ENCODE results near the gene ABLIM3.

Gene ABLIM3

GRCh38 chr5:149294872-149295829 lies 153.9 kb downstream of the ABLIM3 start:
- H3K4me3 ChIP-seq (ENCODE audit: control insufficient read depth, low read depth, low read length) = no peak overlapping the region
- no peak for DNase-seq (ENCODE audit: low read depth)
- TF ChIP-seq CTCF (IDR thresholded peaks at IDR 0.05; ENCODE audit: control insufficient read depth, insufficient read depth, low read depth, low read length, missing control alignments) = no peak

GRCh38 chr5:149297340-149298025 lies 156.2 kb downstream of the ABLIM3 start:
- no peak for DNase-seq (ENCODE audit: low read depth)
- H3K4me3 ChIP-seq (ENCODE audit: control insufficient read depth, low read depth, low read length) = no peak overlapping the region
- TF ChIP-seq CTCF (IDR thresholded peaks at IDR 0.05; ENCODE audit: control insufficient read depth, insufficient read depth, low read depth, low read length, missing control alignments) = no peak

DNA sequence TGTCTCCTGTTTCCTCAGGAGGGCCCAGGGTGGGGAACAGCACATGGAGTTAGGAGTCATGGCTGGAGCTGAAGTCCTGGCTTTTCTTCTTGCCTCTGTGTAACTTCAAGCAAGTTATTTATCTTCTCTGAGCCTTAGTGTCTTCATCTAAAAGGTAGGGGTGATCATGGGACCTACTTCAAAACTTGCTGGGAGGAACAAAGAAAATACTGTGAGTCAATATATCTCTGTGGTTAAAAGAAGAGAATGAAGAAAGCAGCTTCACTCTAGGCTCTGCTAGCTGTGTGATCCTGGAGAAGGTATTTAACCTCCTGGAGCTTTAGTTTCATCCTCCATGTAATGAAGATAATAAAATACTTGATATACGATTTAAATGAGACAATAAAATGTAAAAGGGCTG lies 156.9 kb downstream of the ABLIM3 start:
- DNase-seq (ENCODE audit: low read depth) = no peak
- TF ChIP-seq CTCF (IDR thresholded peaks at IDR 0.05; ENCODE audit: control insufficient read depth, insufficient read depth, low read depth, low read length, missing control alignments) = no peak
- H3K4me3 ChIP-seq (ENCODE audit: control insufficient read depth, low read depth, low read length) = no peak overlapping the region

DNA sequence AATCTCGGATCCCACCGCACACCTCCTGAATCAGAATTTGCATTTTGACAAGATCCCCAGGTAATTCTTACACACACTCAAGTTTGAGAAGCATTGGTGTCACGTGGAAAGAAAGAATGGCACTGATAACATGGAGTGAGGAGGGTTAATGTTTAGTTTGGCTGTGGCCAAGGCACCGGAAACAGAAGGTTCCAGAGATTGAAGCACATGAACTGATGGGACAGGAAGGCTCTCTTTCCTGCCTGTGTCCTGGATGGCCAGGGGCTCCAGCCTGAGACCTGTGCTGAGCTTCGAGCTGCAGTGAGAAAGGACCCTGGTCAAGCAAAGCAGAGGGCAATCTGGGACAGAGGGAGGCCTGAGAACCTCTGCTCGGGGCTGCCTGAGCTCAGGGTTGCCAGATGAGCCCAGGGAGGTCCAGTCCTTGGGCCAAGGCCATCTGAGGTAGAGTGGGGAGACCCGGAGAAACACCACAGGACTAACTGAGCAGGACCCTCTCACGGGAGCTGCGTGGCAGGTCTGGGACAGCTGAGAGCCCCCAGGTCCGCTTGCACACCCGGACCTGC lies 157.6 kb downstream of the ABLIM3 start:
- TF ChIP-seq CTCF (IDR thresholded peaks at IDR 0.05; ENCODE audit: control insufficient read depth, insufficient read depth, low read depth, low read length, missing control alignments) = no peak
- no peak for DNase-seq (ENCODE audit: low read depth)
- H3K4me3 ChIP-seq (ENCODE audit: control insufficient read depth, low read depth, low read length) = no peak overlapping the region

GRCh38 chr5:149299451-149300054 lies 158.3 kb downstream of the ABLIM3 start:
- TF ChIP-seq CTCF (IDR thresholded peaks at IDR 0.05; ENCODE audit: control insufficient read depth, insufficient read depth, low read depth, low read length, missing control alignments) = no peak
- no peak overlapping the region for H3K4me3 ChIP-seq (ENCODE audit: control insufficient read depth, low read depth, low read length)
- DNase-seq (ENCODE audit: low read depth) = no peak

GRCh38 chr5:149300441-149300840 lies 159.1 kb downstream of the ABLIM3 start:
- no peak for TF ChIP-seq CTCF (IDR thresholded peaks at IDR 0.05; ENCODE audit: control insufficient read depth, insufficient read depth, low read depth, low read length, missing control alignments)
- H3K4me3 ChIP-seq (ENCODE audit: control insufficient read depth, low read depth, low read length) = no peak overlapping the region
- DNase-seq (ENCODE audit: low read depth) = no peak

All from AG09309 (cell line).